SK-N-SH treated with all-trans-retinoic acid at 6 μM for 48 hours (cell line): ENCODE results near the gene CAMK4.

ENCODE experiments used
- ATAC-seq: fragments of 200-7000 bp; cut with Tn5 transposase; 3 replicates; pipeline ENCODE4 v1.9.1; 2020; ENCODE audit warnings: mild to moderate bottlenecking, moderate library complexity
- ARNTL ChIP-seq: fragments of 450-650 bp; formaldehyde crosslinking; IDR thresholded peaks from 2 replicates; pipeline ENCODE4 v1.5.0; 2020; ENCODE audit warnings: low read depth, mild to moderate bottlenecking, moderate library complexity, borderline replicate concordance
- BACH2 ChIP-seq: fragments of 250-450 bp; sonication (Bioruptor Pico); IDR thresholded peaks from 2 replicates; pipeline ENCODE4 v1.9.0; 2021; ENCODE audit warnings: mild to moderate bottlenecking, borderline replicate concordance
- CSDC2 ChIP-seq: fragments of 250-450 bp; sonication (Bioruptor Pico); IDR thresholded peaks from 2 replicates; pipeline ENCODE4 v1.5.0; 2020; ENCODE audit warnings: mild to moderate bottlenecking, moderate library complexity
- ESRRG ChIP-seq: fragments of 250-450 bp; sonication (Bioruptor Pico); IDR thresholded peaks from 2 replicates; pipeline ENCODE4 v1.6.1; 2021; ENCODE audit warnings: mild to moderate bottlenecking
- GLIS3 ChIP-seq: fragments of 250-450 bp; sonication (Bioruptor Pico); IDR thresholded peaks from 2 replicates; pipeline ENCODE4 v1.5.0; 2020; ENCODE audit warnings: mild to moderate bottlenecking, moderate library complexity
- ISL1 ChIP-seq: fragments of 250-450 bp; sonication (Bioruptor Pico); IDR thresholded peaks from 2 replicates; pipeline ENCODE4 v2.1.2; 2022; ENCODE audit warnings: mild to moderate bottlenecking, moderate library complexity
- OSR1 ChIP-seq: fragments of 250-450 bp; sonication (Bioruptor Pico); IDR thresholded peaks from 2 replicates; pipeline ENCODE4 v1.8.0; 2022; ENCODE audit warnings: moderate library complexity, mild to moderate bottlenecking, inconsistent platforms
- POU6F1 ChIP-seq: fragments of 250-450 bp; sonication (Bioruptor Pico); IDR thresholded peaks from 2 replicates; pipeline ENCODE4 v1.8.0; 2021; ENCODE audit warnings: low read depth, mild to moderate bottlenecking, moderate library complexity, borderline replicate concordance
- PPARA ChIP-seq: fragments of 250-450 bp; sonication (Bioruptor Pico); IDR thresholded peaks from 2 replicates; pipeline ENCODE4 v1.5.0; 2020; ENCODE audit warnings: mild to moderate bottlenecking, borderline replicate concordance
- RARB ChIP-seq: fragments of 250-450 bp; sonication (Bioruptor Pico); IDR thresholded peaks from 2 replicates; pipeline ENCODE4 v1.8.0; 2021; ENCODE audit warnings: mild to moderate bottlenecking, moderate library complexity
- SNAI2 ChIP-seq: fragments of 250-450 bp; sonication (Bioruptor Pico); IDR thresholded peaks from 2 replicates; pipeline ENCODE4 v1.5.0; 2020; ENCODE audit warnings: mild to moderate bottlenecking, moderate library complexity
- TOX ChIP-seq: fragments of 250-450 bp; sonication (Bioruptor Pico); IDR thresholded peaks from 2 replicates; pipeline ENCODE4 v1.8.0; 2021; ENCODE audit warnings: mild to moderate bottlenecking, moderate library complexity, borderline replicate concordance
- ZC3H10 ChIP-seq: fragments of 250-450 bp; sonication (Bioruptor Pico); IDR thresholded peaks from 2 replicates; pipeline ENCODE4 v1.5.1; 2021; ENCODE audit warnings: mild to moderate bottlenecking, moderate library complexity
- ZFP3 ChIP-seq: fragments of 250-450 bp; sonication (Bioruptor Pico); IDR thresholded peaks from 2 replicates; pipeline ENCODE4 v1.5.0; 2020; ENCODE audit warnings: mild to moderate bottlenecking, moderate library complexity
- ZFP30 ChIP-seq: fragments of 450-650 bp; formaldehyde crosslinking; IDR thresholded peaks from 2 replicates; pipeline ENCODE4 v1.5.0; 2022; ENCODE audit warnings: mild to moderate bottlenecking, moderate library complexity
- ZNF565 ChIP-seq: fragments of 450-650 bp; formaldehyde crosslinking; conservative IDR thresholded peaks from 2 replicates; pipeline ENCODE4 v1.5.0; 2020; ENCODE audit warnings: low read depth, mild to moderate bottlenecking, moderate library complexity
- ZNF70 ChIP-seq: fragments of 450-650 bp; formaldehyde crosslinking; IDR thresholded peaks from 2 replicates; pipeline ENCODE4 v1.5.0; 2020; ENCODE audit warnings: mild to moderate bottlenecking, moderate library complexity
- ZNF8 ChIP-seq: fragments of 450-650 bp; formaldehyde crosslinking; IDR thresholded peaks from 2 replicates; pipeline ENCODE4 v1.5.0; 2020; ENCODE audit warnings: mild to moderate bottlenecking, moderate library complexity
- TF ChIP-seq, protein P1 (sequence below): fragments of 250-450 bp; sonication (Bioruptor Pico); IDR thresholded peaks from 2 replicates; pipeline ENCODE4 v1.5.1; 2021; ENCODE audit warnings: mild to moderate bottlenecking, moderate library complexity
- TF ChIP-seq, protein P2 (sequence below): fragments of 250-450 bp; sonication (Bioruptor Pico); IDR thresholded peaks from 2 replicates; pipeline ENCODE4 v1.5.1; 2020; ENCODE audit warnings: low read depth, mild to moderate bottlenecking, moderate library complexity
- TF ChIP-seq, protein P3 (sequence below): fragments of 250-450 bp; sonication (Bioruptor Pico); IDR thresholded peaks from 2 replicates; pipeline ENCODE4 v1.8.0; 2020; ENCODE audit warnings: mild to moderate bottlenecking, moderate library complexity, borderline replicate concordance
- TF ChIP-seq, protein P4 (sequence below): fragments of 250-450 bp; sonication (Bioruptor Pico); IDR thresholded peaks from 2 replicates; pipeline ENCODE4 v1.5.0; 2020; ENCODE audit warnings: mild to moderate bottlenecking, moderate library complexity

CAMK4 gene

GRCh38 chr5:111282798-111283197 lies 58.6 kb downstream of the CAMK4 start:
- TF ChIP-seq BACH2 = no peak
- TF ChIP-seq ZFP3 = no peak
- TF ChIP-seq RARB (CRISPR knock-in tag) = no peak
- TF ChIP-seq ARNTL = no peak
- no peak for TF ChIP-seq PPARA
- TF ChIP-seq, protein P1, sequence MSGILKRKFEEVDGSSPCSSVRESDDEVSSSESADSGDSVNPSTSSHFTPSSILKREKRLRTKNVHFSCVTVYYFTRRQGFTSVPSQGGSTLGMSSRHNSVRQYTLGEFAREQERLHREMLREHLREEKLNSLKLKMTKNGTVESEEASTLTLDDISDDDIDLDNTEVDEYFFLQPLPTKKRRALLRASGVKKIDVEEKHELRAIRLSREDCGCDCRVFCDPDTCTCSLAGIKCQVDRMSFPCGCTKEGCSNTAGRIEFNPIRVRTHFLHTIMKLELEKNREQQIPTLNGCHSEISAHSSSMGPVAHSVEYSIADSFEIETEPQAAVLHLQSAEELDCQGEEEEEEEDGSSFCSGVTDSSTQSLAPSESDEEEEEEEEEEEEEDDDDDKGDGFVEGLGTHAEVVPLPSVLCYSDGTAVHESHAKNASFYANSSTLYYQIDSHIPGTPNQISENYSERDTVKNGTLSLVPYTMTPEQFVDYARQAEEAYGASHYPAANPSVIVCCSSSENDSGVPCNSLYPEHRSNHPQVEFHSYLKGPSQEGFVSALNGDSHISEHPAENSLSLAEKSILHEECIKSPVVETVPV = no peak
- TF ChIP-seq ZNF8 (CRISPR knock-in tag) = no peak
- TF ChIP-seq, protein P2, sequence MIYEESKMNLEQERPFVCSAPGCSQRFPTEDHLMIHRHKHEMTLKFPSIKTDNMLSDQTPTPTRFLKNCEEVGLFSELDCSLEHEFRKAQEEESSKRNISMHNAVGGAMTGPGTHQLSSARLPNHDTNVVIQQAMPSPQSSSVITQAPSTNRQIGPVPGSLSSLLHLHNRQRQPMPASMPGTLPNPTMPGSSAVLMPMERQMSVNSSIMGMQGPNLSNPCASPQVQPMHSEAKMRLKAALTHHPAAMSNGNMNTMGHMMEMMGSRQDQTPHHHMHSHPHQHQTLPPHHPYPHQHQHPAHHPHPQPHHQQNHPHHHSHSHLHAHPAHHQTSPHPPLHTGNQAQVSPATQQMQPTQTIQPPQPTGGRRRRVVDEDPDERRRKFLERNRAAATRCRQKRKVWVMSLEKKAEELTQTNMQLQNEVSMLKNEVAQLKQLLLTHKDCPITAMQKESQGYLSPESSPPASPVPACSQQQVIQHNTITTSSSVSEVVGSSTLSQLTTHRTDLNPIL = no peak
- no peak for TF ChIP-seq ZNF70
- TF ChIP-seq, protein P3, sequence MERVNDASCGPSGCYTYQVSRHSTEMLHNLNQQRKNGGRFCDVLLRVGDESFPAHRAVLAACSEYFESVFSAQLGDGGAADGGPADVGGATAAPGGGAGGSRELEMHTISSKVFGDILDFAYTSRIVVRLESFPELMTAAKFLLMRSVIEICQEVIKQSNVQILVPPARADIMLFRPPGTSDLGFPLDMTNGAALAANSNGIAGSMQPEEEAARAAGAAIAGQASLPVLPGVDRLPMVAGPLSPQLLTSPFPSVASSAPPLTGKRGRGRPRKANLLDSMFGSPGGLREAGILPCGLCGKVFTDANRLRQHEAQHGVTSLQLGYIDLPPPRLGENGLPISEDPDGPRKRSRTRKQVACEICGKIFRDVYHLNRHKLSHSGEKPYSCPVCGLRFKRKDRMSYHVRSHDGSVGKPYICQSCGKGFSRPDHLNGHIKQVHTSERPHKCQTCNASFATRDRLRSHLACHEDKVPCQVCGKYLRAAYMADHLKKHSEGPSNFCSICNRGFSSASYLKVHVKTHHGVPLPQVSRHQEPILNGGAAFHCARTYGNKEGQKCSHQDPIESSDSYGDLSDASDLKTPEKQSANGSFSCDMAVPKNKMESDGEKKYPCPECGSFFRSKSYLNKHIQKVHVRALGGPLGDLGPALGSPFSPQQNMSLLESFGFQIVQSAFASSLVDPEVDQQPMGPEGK (CRISPR knock-in tag) = no peak
- TF ChIP-seq, all 23 proteins: peak for 0
- ATAC-seq = no peak

DNA sequence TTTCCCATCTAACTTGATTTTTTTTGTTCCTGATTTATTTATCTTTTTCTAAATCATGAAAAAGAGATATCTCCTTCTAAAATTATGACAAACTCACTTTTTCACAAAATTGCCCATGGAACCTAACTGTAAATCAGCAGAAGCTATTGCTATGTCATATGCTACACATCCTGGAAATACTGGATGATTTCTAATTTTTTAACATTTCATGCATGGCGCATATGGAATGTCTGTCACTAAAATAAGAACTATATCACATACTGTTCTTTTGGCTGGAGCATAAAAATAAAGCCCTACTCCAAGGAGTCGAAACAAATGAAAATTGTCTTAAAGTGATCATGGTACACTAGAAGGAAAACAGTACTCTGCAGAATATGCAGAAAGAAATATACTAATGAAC lies 60.6 kb downstream of the CAMK4 start:
- TF ChIP-seq ZNF565 (CRISPR knock-in tag) (no peak), POU6F1 (CRISPR knock-in tag) (no peak), ESRRG (CRISPR knock-in tag) (no peak), ZNF8 (CRISPR knock-in tag) (no peak), RARB (CRISPR knock-in tag) (no peak), BACH2 (no peak), TOX (no peak), PPARA (no peak), OSR1 (no peak), CSDC2 (CRISPR knock-in tag) (no peak), ZFP30 (CRISPR knock-in tag) (no peak), GLIS3 (CRISPR knock-in tag) (no peak), ZC3H10 (CRISPR knock-in tag) (no peak), ZNF70 (no peak)
- TF ChIP-seq, protein P2 = no peak
- TF ChIP-seq, protein P4, sequence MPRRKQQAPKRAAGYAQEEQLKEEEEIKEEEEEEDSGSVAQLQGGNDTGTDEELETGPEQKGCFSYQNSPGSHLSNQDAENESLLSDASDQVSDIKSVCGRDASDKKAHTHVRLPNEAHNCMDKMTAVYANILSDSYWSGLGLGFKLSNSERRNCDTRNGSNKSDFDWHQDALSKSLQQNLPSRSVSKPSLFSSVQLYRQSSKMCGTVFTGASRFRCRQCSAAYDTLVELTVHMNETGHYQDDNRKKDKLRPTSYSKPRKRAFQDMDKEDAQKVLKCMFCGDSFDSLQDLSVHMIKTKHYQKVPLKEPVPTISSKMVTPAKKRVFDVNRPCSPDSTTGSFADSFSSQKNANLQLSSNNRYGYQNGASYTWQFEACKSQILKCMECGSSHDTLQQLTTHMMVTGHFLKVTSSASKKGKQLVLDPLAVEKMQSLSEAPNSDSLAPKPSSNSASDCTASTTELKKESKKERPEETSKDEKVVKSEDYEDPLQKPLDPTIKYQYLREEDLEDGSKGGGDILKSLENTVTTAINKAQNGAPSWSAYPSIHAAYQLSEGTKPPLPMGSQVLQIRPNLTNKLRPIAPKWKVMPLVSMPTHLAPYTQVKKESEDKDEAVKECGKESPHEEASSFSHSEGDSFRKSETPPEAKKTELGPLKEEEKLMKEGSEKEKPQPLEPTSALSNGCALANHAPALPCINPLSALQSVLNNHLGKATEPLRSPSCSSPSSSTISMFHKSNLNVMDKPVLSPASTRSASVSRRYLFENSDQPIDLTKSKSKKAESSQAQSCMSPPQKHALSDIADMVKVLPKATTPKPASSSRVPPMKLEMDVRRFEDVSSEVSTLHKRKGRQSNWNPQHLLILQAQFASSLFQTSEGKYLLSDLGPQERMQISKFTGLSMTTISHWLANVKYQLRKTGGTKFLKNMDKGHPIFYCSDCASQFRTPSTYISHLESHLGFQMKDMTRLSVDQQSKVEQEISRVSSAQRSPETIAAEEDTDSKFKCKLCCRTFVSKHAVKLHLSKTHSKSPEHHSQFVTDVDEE (CRISPR knock-in tag) = no peak
- ATAC-seq = no peak

GRCh38 chr5:111294551-111294950 lies 70.4 kb downstream of the CAMK4 start:
- ATAC-seq = no peak
- TF ChIP-seq ZNF8 (CRISPR knock-in tag) (no peak), GLIS3 (CRISPR knock-in tag) (no peak), ARNTL (no peak), ZFP30 (CRISPR knock-in tag) (no peak), CSDC2 (CRISPR knock-in tag) (no peak), SNAI2 (CRISPR knock-in tag) (no peak), ISL1 (CRISPR knock-in tag) (no peak)
- TF ChIP-seq, protein P3 (CRISPR knock-in tag) = no peak
- TF ChIP-seq, protein P4 (CRISPR knock-in tag) = no peak
